Tibial artery (tissue), 4 donors: ENCODE results near the gene GSK3A.

Source experiments
- DNase-seq, 2 donors: peaks; one replicate each; pipeline ENCODE4 v3.0.0-alpha.2; 2019
- H3K27ac ChIP-seq, 2 donors: fragments of 200-600 bp; sonication (generic) in 1 of 2; 1 replicate in 1 of 2; 2 replicates in 1 of 2; pipeline ENCODE4 v1.5.1; 2018 to 2019; ENCODE audit warnings: mild to moderate bottlenecking in 1 of 2
- H3K27me3 ChIP-seq, 2 donors: fragments of 200-600 bp; sonication (generic) in 1 of 2; one replicate each; pipeline versions ENCODE4 v1.5.1 to v1.6.0; 2016 to 2019
- H3K36me3 ChIP-seq, 3 donors: fragments of 200-600 bp; sonication (generic) in 2 of 3; one replicate each; pipeline ENCODE4 v1.5.1; 2016 to 2019; ENCODE audit warnings: mild to moderate bottlenecking in 2 of 3
- H3K4me1 ChIP-seq, 4 donors: fragments of 200-600 bp; sonication (generic) in 2 of 4; 1 replicate in 3 of 4; 2 replicates in 1 of 4; pipeline ENCODE4 v1.5.1; 2016 to 2019
- H3K4me3 ChIP-seq, 2 donors: fragments of 200-600 bp; sonication (generic) in 1 of 2; 1 replicate in 1 of 2; 2 replicates in 1 of 2; pipeline ENCODE4 v1.5.1; 2018 to 2019; ENCODE audit warnings: mild to moderate bottlenecking in 2 of 2
- H3K9me3 ChIP-seq, 3 donors: fragments of 200-600 bp; sonication (generic) in 1 of 3; one replicate each; pipeline ENCODE4 v1.5.1; 2016 to 2019
- intact Hi-C: fragments of 100-400 bp; cut with DNase I; formaldehyde crosslinking; loops from one replicate; pipeline ENCODE4 v1.15.0; 2023; ENCODE audit warnings: low total_unique reads
- TF ChIP-seq, protein P1 (sequence below), 2 experiments: fragments of 200-600 bp in 1 of 2; fragments of 450-650 bp in 1 of 2; IDR thresholded peaks; one replicate each; pipeline ENCODE4 v1.5.1; 2017 to 2019; ENCODE audit warnings: antibody characterized with exemption in 2 of 2, mild to moderate bottlenecking in 1 of 2, moderate library complexity in 1 of 2

The GSK3A gene

DNA sequence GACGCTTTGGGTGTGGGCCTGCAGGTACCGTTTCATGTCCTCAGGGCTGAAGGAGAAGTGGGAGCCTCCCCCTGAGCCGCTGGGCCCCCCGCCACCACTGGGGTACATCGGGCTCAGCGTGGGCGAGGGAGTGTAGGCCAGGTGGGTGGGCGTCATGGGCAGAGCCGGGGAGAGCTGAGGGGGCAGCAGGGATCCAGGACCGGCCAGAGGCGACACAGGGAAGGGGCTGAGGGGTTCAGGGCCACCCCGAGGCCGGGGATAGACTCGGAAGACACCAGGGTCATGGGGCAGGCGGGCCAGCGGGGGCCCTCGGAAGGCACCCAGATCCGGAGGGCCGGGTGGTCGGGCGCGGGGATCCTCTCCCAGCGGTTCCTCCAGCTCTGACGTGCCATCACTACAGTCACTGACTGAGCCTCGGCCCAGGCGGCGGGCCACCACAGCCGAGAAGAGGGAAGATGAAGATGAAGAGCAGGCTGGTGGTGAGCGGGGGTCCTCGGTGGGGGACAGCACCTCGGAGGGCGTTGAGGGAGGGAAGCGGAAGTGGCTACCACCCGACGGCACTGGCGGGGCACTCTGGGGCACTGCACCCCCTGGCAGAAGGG is 6.8 kb upstream of the GSK3A start:
- Histone ChIP-seq H3K9me3 (no peaks in the 10 kb centered on the region), H3K4me1 (peaks cover 3 to 70% (median 53%) of the 10 kb centered on the region in 4 donors), H3K36me3 (peaks cover 0 to 23% (median 21%) of the 10 kb centered on the region in 3 donors), H3K27ac (peak overlapping the region in 1 of 2 donors; percentile 99), H3K4me3 (no peak overlapping the region), H3K27me3 (no peaks in the 10 kb centered on the region)
- intact Hi-C loops: no loop called here
- TF ChIP-seq, protein P1, sequence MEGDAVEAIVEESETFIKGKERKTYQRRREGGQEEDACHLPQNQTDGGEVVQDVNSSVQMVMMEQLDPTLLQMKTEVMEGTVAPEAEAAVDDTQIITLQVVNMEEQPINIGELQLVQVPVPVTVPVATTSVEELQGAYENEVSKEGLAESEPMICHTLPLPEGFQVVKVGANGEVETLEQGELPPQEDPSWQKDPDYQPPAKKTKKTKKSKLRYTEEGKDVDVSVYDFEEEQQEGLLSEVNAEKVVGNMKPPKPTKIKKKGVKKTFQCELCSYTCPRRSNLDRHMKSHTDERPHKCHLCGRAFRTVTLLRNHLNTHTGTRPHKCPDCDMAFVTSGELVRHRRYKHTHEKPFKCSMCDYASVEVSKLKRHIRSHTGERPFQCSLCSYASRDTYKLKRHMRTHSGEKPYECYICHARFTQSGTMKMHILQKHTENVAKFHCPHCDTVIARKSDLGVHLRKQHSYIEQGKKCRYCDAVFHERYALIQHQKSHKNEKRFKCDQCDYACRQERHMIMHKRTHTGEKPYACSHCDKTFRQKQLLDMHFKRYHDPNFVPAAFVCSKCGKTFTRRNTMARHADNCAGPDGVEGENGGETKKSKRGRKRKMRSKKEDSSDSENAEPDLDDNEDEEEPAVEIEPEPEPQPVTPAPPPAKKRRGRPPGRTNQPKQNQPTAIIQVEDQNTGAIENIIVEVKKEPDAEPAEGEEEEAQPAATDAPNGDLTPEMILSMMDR (IDR thresholded peaks at IDR 0.05): no peak
- DNase-seq: peak in 1 of 2 donors; percentile 70

DNA sequence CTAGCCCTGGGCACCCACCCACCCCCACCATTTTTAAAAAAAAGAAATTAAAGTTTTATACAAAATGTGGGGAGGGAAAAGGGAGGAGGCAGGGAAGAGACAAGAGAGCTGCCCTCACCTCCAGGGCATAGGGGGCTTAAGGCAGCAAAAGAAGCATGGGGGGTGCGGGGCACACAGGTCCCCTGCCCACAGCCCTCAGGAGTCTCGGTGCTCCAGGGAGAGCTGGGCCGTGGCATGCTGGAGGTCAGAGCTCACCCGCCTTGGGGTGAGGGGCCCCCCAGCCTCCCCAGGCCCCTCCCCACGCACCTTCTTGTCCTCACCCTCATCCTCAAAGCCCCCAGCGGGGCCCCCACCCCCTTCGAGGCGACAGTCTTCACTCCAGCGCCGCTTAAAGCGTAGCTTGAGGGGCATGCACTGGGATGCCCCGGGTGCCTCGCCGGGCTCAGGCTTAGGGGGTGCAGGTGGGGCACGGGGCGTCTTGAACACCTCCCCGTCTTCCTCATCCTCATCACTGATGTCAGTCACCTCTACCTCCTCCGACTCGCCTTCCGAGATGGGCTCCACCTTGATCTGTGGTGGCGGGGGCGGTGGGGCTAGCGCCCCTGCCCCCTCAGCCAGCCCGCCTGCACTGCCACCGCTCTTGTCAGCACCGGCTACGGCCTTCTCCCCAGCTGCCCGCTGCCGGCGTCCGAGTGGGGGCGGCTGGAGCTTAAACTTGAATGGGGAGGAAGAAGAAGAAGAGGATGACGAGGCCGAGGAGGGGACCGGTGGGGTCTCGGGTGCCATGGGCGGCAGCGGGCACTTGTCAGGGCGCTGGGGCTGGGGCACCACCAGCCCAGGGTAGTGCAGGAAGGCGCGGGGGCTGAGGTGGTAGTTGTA is 6.1 kb upstream of the GSK3A start:
- no peak overlapping the region for H3K4me3 ChIP-seq
- no peaks in the 10 kb centered on the region for H3K9me3 ChIP-seq
- H3K27ac ChIP-seq: peak overlapping the region in 1 of 2 donors; percentile 94
- H3K36me3 ChIP-seq: peaks cover 0 to 23% (median 21%) of the 10 kb centered on the region in 3 donors
- no peak for DNase-seq
- intact Hi-C loops: no loop called here
- H3K4me1 ChIP-seq: peaks cover 3 to 78% (median 60%) of the 10 kb centered on the region in 4 donors
- H3K27me3 ChIP-seq: no peaks in the 10 kb centered on the region
- TF ChIP-seq, protein P1 (IDR thresholded peaks at IDR 0.05): no peak

DNA sequence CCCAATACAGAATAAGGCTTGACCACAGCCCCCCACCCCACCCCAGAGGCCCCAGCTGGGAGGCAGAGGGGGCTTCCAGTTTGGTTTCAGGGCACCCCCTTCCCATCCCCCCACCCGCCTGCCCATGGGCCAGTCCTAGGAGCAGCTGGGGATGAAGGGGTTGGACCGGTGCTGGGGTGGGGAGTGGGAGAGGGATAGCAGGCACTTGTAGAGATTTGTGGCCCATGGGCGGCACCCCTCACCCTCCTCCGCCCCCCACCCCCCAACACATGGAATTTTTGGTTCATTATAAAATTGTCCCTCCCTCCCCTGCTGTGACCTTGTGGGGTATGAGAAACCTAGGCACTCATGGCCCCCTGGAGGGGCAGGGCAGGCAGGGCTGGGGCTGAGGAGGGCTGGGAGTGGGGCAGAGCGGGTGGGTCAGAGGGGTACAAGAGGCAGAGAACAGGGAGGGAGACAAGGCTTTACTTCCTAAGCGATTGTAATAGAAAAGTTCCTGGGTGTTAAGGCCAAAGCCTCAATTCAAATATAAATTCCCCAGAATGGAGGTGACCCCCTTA is 5.3 kb upstream of the GSK3A start:
- Histone ChIP-seq H3K4me3 (no peak overlapping the region), H3K9me3 (no peaks in the 10 kb centered on the region), H3K27me3 (no peaks in the 10 kb centered on the region), H3K36me3 (peaks cover 0 to 23% (median 21%) of the 10 kb centered on the region in 3 donors), H3K4me1 (peaks cover 3 to 75% (median 60%) of the 10 kb centered on the region in 4 donors), H3K27ac (peak overlapping the region; percentile 86 to 94)
- TF ChIP-seq, protein P1 (IDR thresholded peaks at IDR 0.05): no peak
- intact Hi-C loops: loop anchor here (2.0 kb wide), 2 partner anchors 31 to 47 kb away; no protein-coding TSS in a partner anchor
- no peak for DNase-seq

DNA sequence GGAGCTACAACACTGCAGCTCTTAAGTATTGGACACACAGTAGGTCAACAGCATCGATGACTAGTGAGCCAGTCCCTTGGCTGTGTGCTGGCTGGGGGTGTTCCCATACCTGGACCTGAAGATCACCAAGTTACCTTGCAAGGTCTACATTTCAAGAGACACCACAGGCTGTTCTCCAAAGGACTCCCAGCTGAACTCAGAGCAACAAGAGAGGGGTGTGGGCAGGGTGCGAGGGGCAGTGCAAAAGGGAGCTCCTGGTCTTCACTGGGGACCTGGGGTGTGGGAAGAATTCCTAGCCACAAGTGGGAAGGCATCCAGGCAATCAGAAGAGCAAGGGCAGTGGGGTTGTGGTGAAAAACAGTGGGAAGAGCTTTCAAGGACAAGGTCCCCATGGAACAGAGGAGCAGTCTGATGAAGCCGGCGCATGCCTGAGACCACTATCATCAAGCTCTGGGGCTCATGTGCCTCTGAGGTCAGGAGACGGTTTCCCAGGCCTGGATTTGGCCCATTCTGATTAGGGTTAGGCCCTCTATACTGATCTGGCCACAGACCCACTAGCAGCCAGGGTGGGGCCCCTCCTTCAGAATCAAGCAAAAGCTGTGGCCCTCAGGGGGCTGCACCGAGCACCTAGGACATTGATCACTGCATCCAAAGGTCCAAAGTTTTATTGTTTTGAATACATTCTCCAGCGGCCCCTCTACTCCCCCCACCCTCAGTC is 4.7 kb upstream of the GSK3A start:
- H3K9me3 ChIP-seq: no peaks in the 10 kb centered on the region
- peak overlapping the region; percentile 86 to 94 for H3K27ac ChIP-seq
- DNase-seq: no peak
- peaks cover 0 to 23% (median 21%) of the 10 kb centered on the region in 3 donors for H3K36me3 ChIP-seq
- intact Hi-C loops: loop anchor here (2.0 kb wide), 2 partner anchors 32 to 48 kb away; no protein-coding TSS in a partner anchor
- no peak overlapping the region for H3K4me3 ChIP-seq
- H3K4me1 ChIP-seq: peaks cover 3 to 69% (median 54%) of the 10 kb centered on the region in 4 donors
- TF ChIP-seq, protein P1 (IDR thresholded peaks at IDR 0.05): no peak
- H3K27me3 ChIP-seq: no peaks in the 10 kb centered on the region
